ENCODE measurements around the gene TRIM23. TPM values are rescaled to one million over a fixed set of nuclear protein-coding genes. Genes with fewer than 3 reads are reported as not detected.
A peak's percentile ranks its signal among the peaks of the same experiment; 100 is the strongest.
"Not testable (repeated sequence)": the region's sequence is repeated elsewhere in the genome, so short reads cannot be mapped to it uniquely, and the experiment has no call there.

Gene TRIM23
- total and polyA plus RNA-seq, 5 donors from 2014 or later, result 10.3 to 20.6 (median 12.0) TPM

DNA sequence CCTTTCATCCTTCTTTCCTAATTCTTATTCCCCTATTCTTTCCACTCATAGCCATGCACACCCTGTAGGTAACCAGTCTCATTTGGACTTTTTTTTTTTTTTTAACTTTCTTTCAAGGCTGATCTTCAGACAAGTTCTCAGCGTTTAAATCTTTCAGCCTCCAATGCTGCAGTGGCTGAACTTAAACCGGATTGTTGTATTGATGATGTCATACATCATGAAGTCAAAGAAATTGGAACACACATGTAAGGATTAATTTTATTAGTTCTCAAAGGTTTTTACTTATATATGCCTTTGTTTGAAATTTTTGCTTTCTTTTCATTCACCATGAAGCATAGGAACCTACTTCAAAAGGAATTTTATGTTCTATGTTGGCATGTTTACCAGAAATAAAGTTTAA is 22.8 kb upstream of the TRIM23 start:
- Mint-ChIP-seq H3K4me3 (no peak overlapping the region), H3K27ac (no peak overlapping the region), H3K36me3 (peaks cover 29% of the 10 kb centered on the region), H3K27me3 (no peaks in the 10 kb centered on the region), H3K9me3 (peaks cover 0 to 2% (median 0%) of the 10 kb centered on the region in 7 donors), H3K4me1 (peaks cover 0 to 4% (median 1%) of the 10 kb centered on the region in 4 donors)
- peaks cover 4% of the 10 kb centered on the region for H3K36me3 ChIP-seq (ENCODE audit: control insufficient read depth, insufficient read depth, low read length)
- no peak overlapping the region for H3K27ac ChIP-seq (ENCODE audit: insufficient read depth, low read length, poor library complexity, severe bottlenecking)
- no peak overlapping the region for H3K4me3 ChIP-seq (ENCODE audit: low read depth, low read length)
- no peaks in the 10 kb centered on the region for H3K27me3 ChIP-seq (ENCODE audit: control insufficient read depth, insufficient read depth, low read length)
- ATAC-seq (ENCODE audit: low read depth in 2 of 2), result no peak
- no peak for DNase-seq
- H3K9me3 ChIP-seq (ENCODE audit: control insufficient read depth in 2 of 2, low read length in 2 of 2), result no peaks in the 10 kb centered on the region
- H3K4me1 ChIP-seq (ENCODE audit: control insufficient read depth, insufficient read depth, low read length, poor library complexity, severe bottlenecking), result no peaks in the 10 kb centered on the region

DNA sequence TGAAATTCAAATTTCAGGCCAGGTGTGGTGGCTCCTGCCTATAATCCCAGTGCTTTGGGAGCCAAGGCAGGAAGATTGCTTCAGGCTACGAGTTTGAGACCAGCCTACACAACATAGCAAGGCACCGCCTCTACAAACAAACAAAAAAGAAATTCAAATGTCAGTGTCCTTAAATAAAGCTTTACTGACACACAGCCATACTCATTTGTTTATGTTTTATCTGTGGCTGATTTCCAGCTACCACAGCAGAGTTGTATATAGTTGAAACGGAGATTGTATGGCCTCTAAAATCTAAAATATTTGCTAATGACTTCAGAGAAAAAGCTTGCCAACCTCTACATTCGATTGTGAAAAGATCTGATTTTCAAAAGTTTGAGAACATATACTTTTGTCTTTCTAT is 16.1 kb upstream of the TRIM23 start:
- Mint-ChIP-seq H3K9me3 (peaks cover 0 to 2% (median 0%) of the 10 kb centered on the region in 7 donors), H3K27ac (no peak overlapping the region), H3K4me3 (no peak overlapping the region), H3K36me3 (peaks cover 23% of the 10 kb centered on the region), H3K4me1 (peaks cover 0 to 4% (median 2%) of the 10 kb centered on the region in 4 donors), H3K27me3 (no peaks in the 10 kb centered on the region)
- Histone ChIP-seq H3K9me3 (ENCODE audit: control insufficient read depth in 2 of 2, low read length in 2 of 2) (no peaks in the 10 kb centered on the region), H3K4me3 (ENCODE audit: low read depth, low read length) (no peak overlapping the region), H3K27me3 (ENCODE audit: control insufficient read depth, insufficient read depth, low read length) (no peaks in the 10 kb centered on the region), H3K36me3 (ENCODE audit: control insufficient read depth, insufficient read depth, low read length) (peaks cover 39% of the 10 kb centered on the region), H3K4me1 (ENCODE audit: control insufficient read depth, insufficient read depth, low read length, poor library complexity, severe bottlenecking) (no peaks in the 10 kb centered on the region), H3K27ac (ENCODE audit: insufficient read depth, low read length, poor library complexity, severe bottlenecking) (no peak overlapping the region)
- DNase-seq (no peak), ATAC-seq (ENCODE audit: low read depth in 2 of 2) (no peak)

DNA sequence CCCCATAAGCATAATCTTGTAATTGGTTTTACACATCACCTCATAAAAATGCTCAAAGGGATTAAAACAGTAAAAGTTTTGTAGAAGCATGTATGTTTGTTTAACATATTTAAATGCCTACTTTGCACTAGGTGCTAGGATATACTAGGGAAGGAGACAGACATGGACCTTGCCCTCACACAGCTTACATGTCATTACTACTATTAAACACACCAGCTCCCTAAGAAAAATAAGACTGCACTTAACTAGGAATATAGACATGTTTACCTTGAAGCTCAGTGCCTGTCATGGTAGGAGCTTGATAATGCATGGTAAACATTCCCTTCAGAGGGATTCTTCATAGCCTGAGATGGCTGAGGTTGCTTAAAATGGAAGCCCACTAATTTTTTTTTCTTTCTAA is 6.8 kb upstream of the TRIM23 start:
- no peaks in the 10 kb centered on the region for H3K9me3 Mint-ChIP-seq
- H3K4me1 Mint-ChIP-seq, result peaks cover 13 to 34% (median 25%) of the 10 kb centered on the region in 4 donors
- no peak overlapping the region for H3K27ac Mint-ChIP-seq
- Histone ChIP-seq H3K9me3 (ENCODE audit: control insufficient read depth in 2 of 2, low read length in 2 of 2) (no peaks in the 10 kb centered on the region), H3K36me3 (ENCODE audit: control insufficient read depth, insufficient read depth, low read length) (peaks cover 15% of the 10 kb centered on the region), H3K4me3 (ENCODE audit: low read depth, low read length) (no peak overlapping the region), H3K27ac (ENCODE audit: insufficient read depth, low read length, poor library complexity, severe bottlenecking) (no peak overlapping the region), H3K4me1 (ENCODE audit: control insufficient read depth, insufficient read depth, low read length, poor library complexity, severe bottlenecking) (peaks cover 2% of the 10 kb centered on the region), H3K27me3 (ENCODE audit: control insufficient read depth, insufficient read depth, low read length) (no peaks in the 10 kb centered on the region)
- no peak for ATAC-seq (ENCODE audit: low read depth in 2 of 2)
- H3K36me3 Mint-ChIP-seq, result peaks cover 11% of the 10 kb centered on the region
- no peak for DNase-seq
- no peaks in the 10 kb centered on the region for H3K27me3 Mint-ChIP-seq
- no peak overlapping the region for H3K4me3 Mint-ChIP-seq

DNA sequence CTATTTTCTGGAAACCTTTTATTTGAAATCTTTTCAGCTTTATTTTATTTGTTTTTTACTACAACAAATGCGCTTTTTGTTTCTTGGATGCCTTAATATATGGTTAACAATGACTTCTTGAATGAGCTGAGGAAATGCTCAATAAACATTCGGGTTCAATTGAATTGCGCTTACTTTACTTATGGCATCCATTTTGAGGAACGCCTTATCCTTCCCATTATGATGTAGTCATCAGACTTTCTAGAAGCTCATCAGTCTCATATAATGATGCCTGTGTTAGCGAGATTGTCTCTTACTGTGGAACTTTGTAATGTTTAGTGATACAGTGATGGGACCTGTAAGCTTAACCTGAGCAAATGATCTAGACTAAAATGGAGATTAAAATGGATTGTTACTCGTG is 1.6 kb upstream of the TRIM23 start:
- Mint-ChIP-seq H3K9me3 (peaks cover 0 to 3% (median 0%) of the 10 kb centered on the region in 7 donors), H3K27me3 (peaks cover 15% of the 10 kb centered on the region), H3K36me3 (peaks cover 8% of the 10 kb centered on the region), H3K4me3 (peak overlapping the region; percentile 76 to 100 (median 99)), H3K27ac (peak overlapping the region; percentile 74 to 100 (median 97)), H3K4me1 (peaks cover 35 to 57% (median 47%) of the 10 kb centered on the region in 4 donors)
- no peaks in the 10 kb centered on the region for H3K9me3 ChIP-seq (ENCODE audit: control insufficient read depth in 2 of 2, low read length in 2 of 2)
- H3K4me1 ChIP-seq (ENCODE audit: control insufficient read depth, insufficient read depth, low read length, poor library complexity, severe bottlenecking), result peaks cover 36% of the 10 kb centered on the region
- peaks cover 13% of the 10 kb centered on the region for H3K36me3 ChIP-seq (ENCODE audit: control insufficient read depth, insufficient read depth, low read length)
- H3K27me3 ChIP-seq (ENCODE audit: control insufficient read depth, insufficient read depth, low read length), result no peaks in the 10 kb centered on the region
- H3K27ac ChIP-seq (ENCODE audit: insufficient read depth, low read length, poor library complexity, severe bottlenecking), result peak overlapping the region; percentile 93
- H3K4me3 ChIP-seq (ENCODE audit: low read depth, low read length), result peak overlapping the region; percentile 99
- ATAC-seq (ENCODE audit: low read depth in 2 of 2), result no peak
- no peak for DNase-seq

DNA sequence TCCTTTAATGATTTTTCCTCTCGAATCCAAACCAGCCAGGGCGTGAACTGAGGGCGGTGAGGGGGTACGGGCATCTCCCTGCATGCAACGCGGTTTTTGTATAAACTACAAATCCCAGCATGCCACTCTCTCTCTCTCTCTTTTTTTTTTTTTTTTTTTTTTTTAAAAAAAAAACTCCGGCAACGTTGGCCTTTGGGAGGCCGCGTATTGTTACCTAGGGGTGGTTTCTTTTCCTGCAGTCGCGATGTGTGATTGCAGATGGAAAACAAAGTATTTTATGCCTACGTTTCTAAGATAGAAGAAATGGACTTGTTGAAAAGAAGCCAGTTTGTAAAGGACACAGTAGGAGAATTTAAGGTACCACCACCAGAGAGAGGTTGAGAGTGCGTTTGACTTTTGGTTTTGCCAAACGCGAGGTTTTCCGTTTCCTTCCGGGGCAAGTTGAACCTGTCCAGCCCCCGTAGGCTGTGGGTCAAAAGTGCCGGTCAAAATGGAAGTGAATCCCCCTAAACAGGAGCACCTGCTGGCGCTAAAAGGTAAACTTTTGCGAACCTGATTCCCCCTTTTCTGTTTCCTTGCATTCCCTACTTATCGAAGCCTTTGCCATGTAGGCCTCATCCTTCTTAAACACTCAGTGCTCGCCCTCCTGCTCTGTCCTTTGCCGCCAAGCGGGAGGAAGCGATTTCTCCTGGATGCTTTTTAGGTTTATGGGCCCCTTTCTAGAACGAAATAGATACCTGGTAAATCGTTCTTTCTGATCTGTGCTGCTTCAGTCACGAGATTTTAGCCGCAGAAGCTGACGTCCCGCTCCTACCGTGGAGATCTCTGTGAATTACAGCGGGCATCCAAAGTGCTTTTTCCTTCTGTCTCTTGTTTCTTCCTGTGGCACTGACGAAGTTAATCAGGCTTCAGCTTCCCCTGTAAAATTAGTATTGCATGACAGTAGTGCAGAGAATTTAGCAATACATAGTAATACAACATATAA is 730 bp upstream of the TRIM23 start, which contains the start of the genes SHLD3 and TRAPPC13:
Gene SHLD3 (plus strand): TSS at position 457 of the 985 bp plus-strand sequence. CDS start 4,561 bp downstream, outside the sequence.
Gene TRAPPC13 (plus strand): TSS at position 457 of the 985 bp plus-strand sequence. CDS start 34 bp downstream, at position 491.
- H3K36me3 Mint-ChIP-seq, result peaks cover 7% of the 10 kb centered on the region
- peaks cover 15% of the 10 kb centered on the region for H3K27me3 Mint-ChIP-seq
- peaks cover 9% of the 10 kb centered on the region for H3K36me3 ChIP-seq (ENCODE audit: control insufficient read depth, insufficient read depth, low read length)
- H3K4me1 Mint-ChIP-seq, result peaks cover 37 to 60% (median 49%) of the 10 kb centered on the region in 4 donors
- peak within 1 kb of the TSS; percentile 93 for H3K27ac ChIP-seq (ENCODE audit: insufficient read depth, low read length, poor library complexity, severe bottlenecking)
- no peaks in the 10 kb centered on the region for H3K9me3 ChIP-seq (ENCODE audit: control insufficient read depth in 2 of 2, low read length in 2 of 2)
- ATAC-seq (ENCODE audit: low read depth in 2 of 2) (peak; percentile 77 to 79), DNase-seq (peak; percentile 83 to 94 (median 93))
- peak within 1 kb of the TSS; percentile 99 for H3K4me3 ChIP-seq (ENCODE audit: low read depth, low read length)
- H3K4me1 ChIP-seq (ENCODE audit: control insufficient read depth, insufficient read depth, low read length, poor library complexity, severe bottlenecking), result peaks cover 36% of the 10 kb centered on the region
- H3K4me3 Mint-ChIP-seq, result peak within 1 kb of the TSS; percentile 96 to 100 (median 99)
- peak within 1 kb of the TSS; percentile 97 to 100 (median 98) for H3K27ac Mint-ChIP-seq
- peaks cover 0 to 3% (median 0%) of the 10 kb centered on the region in 7 donors for H3K9me3 Mint-ChIP-seq
- H3K27me3 ChIP-seq (ENCODE audit: control insufficient read depth, insufficient read depth, low read length), result no peaks in the 10 kb centered on the region

DNA sequence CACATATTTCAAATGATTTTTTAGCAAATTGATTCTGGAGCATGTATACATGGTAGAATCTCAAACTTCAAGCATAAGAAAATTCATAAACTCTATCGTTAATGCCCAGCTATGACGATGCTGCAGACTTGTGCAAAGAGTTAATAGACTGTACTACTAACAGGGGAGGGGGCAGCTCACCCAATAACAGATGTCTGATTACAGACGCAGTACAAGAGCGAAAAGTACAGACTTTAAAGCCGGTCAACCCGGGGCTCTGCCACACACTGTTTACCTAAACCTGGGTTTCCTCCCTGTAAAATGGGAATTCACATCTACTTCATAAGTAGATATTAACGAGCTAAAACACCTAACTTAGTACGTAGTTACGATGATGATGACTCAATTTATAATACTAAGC is 651 bp downstream of the TRIM23 start:
- no peaks in the 10 kb centered on the region for H3K9me3 ChIP-seq (ENCODE audit: control insufficient read depth in 2 of 2, low read length in 2 of 2)
- peak overlapping the region; percentile 99 for H3K4me3 ChIP-seq (ENCODE audit: low read depth, low read length)
- H3K27ac ChIP-seq (ENCODE audit: insufficient read depth, low read length, poor library complexity, severe bottlenecking), result peak overlapping the region; percentile 93
- no peaks in the 10 kb centered on the region for H3K27me3 ChIP-seq (ENCODE audit: control insufficient read depth, insufficient read depth, low read length)
- peaks cover 40% of the 10 kb centered on the region for H3K4me1 ChIP-seq (ENCODE audit: control insufficient read depth, insufficient read depth, low read length, poor library complexity, severe bottlenecking)
- Mint-ChIP-seq H3K36me3 (peaks cover 3% of the 10 kb centered on the region), H3K27ac (peak overlapping the region; percentile 97 to 100 (median 98)), H3K9me3 (peaks cover 0 to 3% (median 0%) of the 10 kb centered on the region in 7 donors), H3K27me3 (peaks cover 15% of the 10 kb centered on the region), H3K4me1 (peaks cover 40 to 64% (median 49%) of the 10 kb centered on the region in 4 donors), H3K4me3 (peak overlapping the region; percentile 96 to 100 (median 99))
- DNase-seq (peak in 2 of 3 donors; percentile 2 to 12), ATAC-seq (ENCODE audit: low read depth in 2 of 2) (no peak)
- H3K36me3 ChIP-seq (ENCODE audit: control insufficient read depth, insufficient read depth, low read length), result no peaks in the 10 kb centered on the region

DNA sequence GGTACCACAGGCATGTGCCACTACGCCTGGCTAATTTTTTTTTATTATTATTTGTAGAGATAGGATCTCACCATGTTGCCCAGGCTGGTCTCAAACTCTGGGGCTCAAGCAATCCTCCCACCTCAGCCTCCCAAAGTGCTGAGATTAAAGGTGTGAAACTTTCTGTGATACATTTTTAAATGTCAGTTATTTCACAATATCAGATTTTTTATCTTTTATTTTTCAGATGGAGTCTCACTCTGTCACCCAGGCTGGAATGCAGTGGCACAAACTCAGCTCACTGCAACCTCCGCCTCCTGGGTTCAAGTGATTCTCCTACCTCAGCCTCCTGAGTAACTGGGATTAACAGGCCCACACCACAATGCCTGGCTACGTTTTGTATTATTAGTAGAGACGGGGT is 2.2 kb downstream of the TRIM23 start:
- H3K27me3 ChIP-seq (ENCODE audit: control insufficient read depth, insufficient read depth, low read length); H3K36me3 ChIP-seq (ENCODE audit: control insufficient read depth, insufficient read depth, low read length); H3K9me3 Mint-ChIP-seq; ATAC-seq (ENCODE audit: low read depth in 2 of 2); H3K9me3 ChIP-seq (ENCODE audit: control insufficient read depth in 2 of 2, low read length in 2 of 2); H3K27ac Mint-ChIP-seq; DNase-seq; H3K4me3 ChIP-seq (ENCODE audit: low read depth, low read length); H3K36me3 Mint-ChIP-seq; H3K27ac ChIP-seq (ENCODE audit: insufficient read depth, low read length, poor library complexity, severe bottlenecking): not testable (repeated sequence)
- Mint-ChIP-seq H3K27me3 (peaks cover 15% of the 10 kb centered on the region), H3K4me3 (peak overlapping the region in 3 of 4 donors; percentile 96 to 100 (median 99)), H3K4me1 (peaks cover 33 to 64% (median 44%) of the 10 kb centered on the region in 4 donors)
- peaks cover 40% of the 10 kb centered on the region for H3K4me1 ChIP-seq (ENCODE audit: control insufficient read depth, insufficient read depth, low read length, poor library complexity, severe bottlenecking)

Measured in CD4-positive, CD25-positive, alpha-beta regulatory T cell (primary cell).